Chondrocyte (in vitro differentiated cells): ENCODE measurements around the gene ADORA2A. TPM values are rescaled to one million over a fixed set of nuclear protein-coding genes. Genes with fewer than 3 reads are reported as not detected.

Experiments used
- DNase-seq: peaks from one replicate; pipeline ENCODE4 v3.0.0; 2021; ENCODE audit warnings: mixed read lengths, low spot score
- H3K27ac Mint-ChIP-seq: one replicate; pipeline ENCODE4 v1.8.0; 2021; ENCODE audit warnings: mild to moderate bottlenecking, moderate library complexity, mixed read lengths; ENCODE audit not compliant: unreplicated experiment
- H3K27me3 Mint-ChIP-seq: 2 replicates; pipeline ENCODE4 v1.8.0; 2021; ENCODE audit warnings: low read depth, mixed read lengths
- H3K36me3 Mint-ChIP-seq: 2 replicates; pipeline ENCODE4 v1.8.0; 2021; ENCODE audit warnings: low read depth, mixed read lengths
- H3K4me1 Mint-ChIP-seq: 2 replicates; pipeline ENCODE4 v1.8.0; 2021; ENCODE audit warnings: low read depth, mild to moderate bottlenecking, mixed read lengths
- H3K4me3 Mint-ChIP-seq: one replicate; pipeline ENCODE4 v1.8.0; 2021; ENCODE audit warnings: mild to moderate bottlenecking, moderate library complexity, mixed read lengths; ENCODE audit not compliant: unreplicated experiment
- H3K9me3 Mint-ChIP-seq: 2 replicates; pipeline ENCODE4 v1.8.0; 2021; ENCODE audit warnings: low read depth, mixed read lengths
- CTCF ChIP-seq: fragments of 200-600 bp; sonication (generic); IDR thresholded peaks from 2 replicates; pipeline ENCODE4 v1.5.0; 2021; ENCODE audit warnings: antibody characterized with exemption, mild to moderate bottlenecking, moderate library complexity
- total RNA-seq: library from RNA; stranded (reverse); gene quantifications from 3 replicates; pipeline ENCODE4 v1.2.1, GENCODE V29; 2021

The ADORA2A gene
- total RNA-seq, 1 donor from 2014 or later: 2.3 TPM

GRCh38 chr22:24431309-24432034, 4.1 kb downstream of the ADORA2A start:
- TF ChIP-seq CTCF: no peak
- Mint-ChIP-seq H3K9me3 (no peaks in the 10 kb centered on the region), H3K27ac (no peak overlapping the region), H3K4me3 (no peak overlapping the region), H3K36me3 (no peaks in the 10 kb centered on the region), H3K27me3 (no peaks in the 10 kb centered on the region), H3K4me1 (peaks cover 37% of the 10 kb centered on the region)
- DNase-seq: peak; percentile 46

- H3K9me3 Mint-ChIP-seq: no peaks in the 10 kb centered on the region
- H3K4me3 Mint-ChIP-seq: peak overlapping the region; percentile 16
- peak; percentile 83 for DNase-seq
- no peaks in the 10 kb centered on the region for H3K27me3 Mint-ChIP-seq
- H3K4me1 Mint-ChIP-seq: peaks cover 37% of the 10 kb centered on the region
- H3K27ac Mint-ChIP-seq: peak overlapping the region; percentile 49
- no peak for TF ChIP-seq CTCF
- H3K36me3 Mint-ChIP-seq: no peaks in the 10 kb centered on the region
These were observed 4.9 kb downstream of the ADORA2A start for GRCh38 chr22:24432059-24432853.

GRCh38 chr22:24433001-24433827, 5.8 kb downstream of the ADORA2A start:
- Mint-ChIP-seq H3K4me3 (no peak overlapping the region), H3K36me3 (no peaks in the 10 kb centered on the region), H3K4me1 (peaks cover 46% of the 10 kb centered on the region), H3K27me3 (no peaks in the 10 kb centered on the region), H3K9me3 (no peaks in the 10 kb centered on the region), H3K27ac (no peak overlapping the region)
- TF ChIP-seq CTCF: no peak
- DNase-seq: peak; percentile 91

GRCh38 chr22:24433828-24434470, 6.5 kb downstream of the ADORA2A start:
- no peak overlapping the region for H3K27ac Mint-ChIP-seq
- DNase-seq: peak; percentile 86
- no peak overlapping the region for H3K4me3 Mint-ChIP-seq
- H3K36me3 Mint-ChIP-seq: no peaks in the 10 kb centered on the region
- H3K9me3 Mint-ChIP-seq: no peaks in the 10 kb centered on the region
- H3K4me1 Mint-ChIP-seq: peaks cover 46% of the 10 kb centered on the region
- no peaks in the 10 kb centered on the region for H3K27me3 Mint-ChIP-seq
- no peak for TF ChIP-seq CTCF
